K562 (cell line): Measurements from ENCODE around the gene FNDC1. TPM values are rescaled to one million over a fixed set of nuclear protein-coding genes. Genes with fewer than 3 reads are reported as not detected.

Source experiments
- ATAC-seq: fragments of 200-7000 bp; cut with Tn5 transposase; 3 replicates; pipeline ENCODE4 v1.9.1; 2020; ENCODE audit warnings: moderate library complexity
- BruUV-seq: library from RNA; stranded (reverse); fragments of 400-500 nt; replicated peaks from 2 replicates; lab custom pipeline; 2021; lab: Mats Ljungman, UMichigan
- CTCF ChIA-PET: fragments of 300-600 bp; formaldehyde crosslinking; extraction: SDS; loops from one replicate; lab custom pipeline; 2021; ENCODE audit warnings: low intra/inter-chr PET ratio; lab: Yijun Ruan, JAX
- POLR2A ChIA-PET: fragments of 300-600, 350-650 bp; sonication (Branson Sonifier 250); formaldehyde crosslinking; extraction: SDS; loops from one replicate; lab custom pipeline; 2021; ENCODE audit warnings: antibody characterized with exemption, inconsistent platforms; lab: Yijun Ruan, JAX
- DNase-seq, 4 experiments: peaks; one replicate each; pipeline versions ENCODE4 v3.0.0 to v3.0.0-alpha.2; 2011 to 2018; ENCODE audit warnings: low spot score in 3 of 4, mixed read lengths in 3 of 4; ENCODE audit errors: extremely low read depth in 1 of 4
- FAIRE-seq: peaks from 2 replicates; lab custom pipeline; 2011; peaks lifted over from hg19 to GRCh38; lab: Jason Lieb, UNC
- H2AFZ ChIP-seq: 2 replicates; pipeline ENCODE4 v1.6.0; 2011; ENCODE audit warnings: low read depth, low read length, control low read depth, inconsistent platforms
- H3K27ac ChIP-seq: fragments of 200-600 bp; 3 replicates; pipeline ENCODE4 v1.8.0; 2011; ENCODE audit warnings: low read depth, mild to moderate bottlenecking, control low read depth, inconsistent platforms, low read length, moderate library complexity, mixed read lengths; ENCODE audit errors: extremely low read depth
- H3K27me3 ChIP-seq, 2 experiments: fragments of 300-600 bp in 1 of 2; 2 replicates in 1 of 2; 3 replicates in 1 of 2; pipeline versions ENCODE4 v1.6.0 to v1.8.0; 2011; ENCODE audit warnings: inconsistent platforms in 2 of 2, low read length in 2 of 2, mild to moderate bottlenecking in 1 of 2, mixed read lengths in 1 of 2, moderate library complexity in 1 of 2; ENCODE audit not compliant: control insufficient read depth in 2 of 2, insufficient read depth in 2 of 2
- H3K36me3 ChIP-seq: fragments of 300-600 bp; 3 replicates; pipeline ENCODE4 v1.8.0; 2011; ENCODE audit warnings: mild to moderate bottlenecking, low read length, inconsistent platforms; ENCODE audit not compliant: control insufficient read depth, insufficient read depth
- H3K4me1 ChIP-seq, 2 experiments: fragments of 200-600 bp in 1 of 2; replicated peaks in 1 of 2; 2 replicates in 1 of 2; 3 replicates in 1 of 2; pipeline versions ENCODE4 v1.5.1 to v1.8.0; 2011; ENCODE audit warnings: inconsistent platforms in 2 of 2, low read length in 2 of 2, mild to moderate bottlenecking in 1 of 2, mixed read lengths in 1 of 2, moderate library complexity in 1 of 2; ENCODE audit not compliant: control insufficient read depth in 2 of 2, insufficient read depth in 2 of 2
- H3K4me2 ChIP-seq: 2 replicates; pipeline ENCODE4 v1.6.1; 2011; ENCODE audit warnings: low read length, control low read depth, inconsistent platforms, mixed read lengths; ENCODE audit not compliant: insufficient read depth
- H3K4me3 ChIP-seq: fragments of 200-600 bp; sonication (generic), shearing (Covaris generic); 2 replicates; pipeline ENCODE4 v1.5.1; 2016; ENCODE audit warnings: control low read depth, inconsistent platforms
- H3K79me2 ChIP-seq: fragments of 200-600 bp; 3 replicates; pipeline ENCODE4 v1.8.0; 2011; ENCODE audit warnings: low read length, inconsistent platforms; ENCODE audit not compliant: control insufficient read depth, insufficient read depth
- H3K9ac ChIP-seq, 2 experiments: 2 replicates each; pipeline versions ENCODE4 v1.6.0 to v1.6.1; 2011; ENCODE audit warnings: low read depth in 2 of 2, low read length in 2 of 2, control low read depth in 1 of 2, inconsistent platforms in 1 of 2, mild to moderate bottlenecking in 1 of 2, mixed read lengths in 1 of 2; ENCODE audit not compliant: insufficient read depth in 1 of 2
- H3K9me1 ChIP-seq: one replicate; pipeline ENCODE4 v1.6.0; 2011; ENCODE audit warnings: inconsistent platforms, mild to moderate bottlenecking, low read length, moderate library complexity; ENCODE audit not compliant: control insufficient read depth, insufficient read depth
- H3K9me3 ChIP-seq: replicated peaks from 2 replicates; pipeline ENCODE4 v1.5.1; 2011; ENCODE audit warnings: low read depth, low read length, inconsistent platforms; ENCODE audit not compliant: control insufficient read depth, insufficient read depth
- H4K20me1 ChIP-seq: replicated peaks from 2 replicates; pipeline ENCODE4 v1.6.1; 2011; ENCODE audit warnings: low read length, inconsistent platforms, mixed read lengths; ENCODE audit not compliant: control insufficient read depth, insufficient read depth
- CREBBP ChIP-seq: IDR thresholded peaks from one replicate; pipeline ENCODE4 v1.6.1; 2012; ENCODE audit warnings: low read depth, mild to moderate bottlenecking, control low read depth, inconsistent platforms, low read length
- CTCF ChIP-seq, 3 experiments: IDR thresholded peaks in 2 of 3; conservative IDR thresholded peaks in 1 of 3; 2 replicates each; pipeline ENCODE4 v1.5.1; 2011 to 2012; ENCODE audit warnings: low read length in 3 of 3, mild to moderate bottlenecking in 3 of 3, control low read depth in 2 of 3, improper control_type of control experiment in 1 of 3, inconsistent platforms in 1 of 3, low read depth in 1 of 3, mixed read lengths in 1 of 3, moderate library complexity in 1 of 3; ENCODE audit not compliant: insufficient read depth in 2 of 3
- FIP1L1 ChIP-seq: fragments of 200-400 bp; formaldehyde crosslinking; IDR thresholded peaks from 2 replicates; pipeline ENCODE4 v1.6.1; 2018; ENCODE audit warnings: mild to moderate bottlenecking, low read depth, low read length; ENCODE audit not compliant: poor library complexity, severe bottlenecking
- FOXJ3 ChIP-seq: sonication (generic); formaldehyde crosslinking; IDR thresholded peaks from 2 replicates; pipeline ENCODE4 v1.4.0; 2020; ENCODE audit warnings: mild to moderate bottlenecking, missing genetic modification reagents
- MED1 ChIP-seq: sonication (generic); formaldehyde crosslinking; IDR thresholded peaks from 2 replicates; pipeline ENCODE4 v1.8.1; 2023; ENCODE audit warnings: missing genetic modification reagents, borderline replicate concordance
- PHB2 ChIP-seq: fragments of 450-650 bp; IDR thresholded peaks from 2 replicates; pipeline ENCODE4 v1.6.1; 2017; ENCODE audit warnings: low read depth
- POLR3A ChIP-seq: IDR thresholded peaks from 2 replicates; pipeline ENCODE4 v1.6.1; 2011; ENCODE audit warnings: borderline replicate concordance, mild to moderate bottlenecking, moderate library complexity; ENCODE audit not compliant: insufficient read length, insufficient read depth; ENCODE audit errors: extremely low read depth
- SIN3A ChIP-seq, 2 experiments: fragments of 150-350 bp in 1 of 2; IDR thresholded peaks; 2 replicates each; pipeline ENCODE4 v1.6.1; 2011 to 2016; ENCODE audit warnings: borderline replicate concordance in 2 of 2, low read depth in 2 of 2, low read length in 2 of 2, mild to moderate bottlenecking in 2 of 2, moderate library complexity in 2 of 2; ENCODE audit not compliant: control insufficient read depth in 1 of 2
- TFAP4 ChIP-seq: sonication (generic); formaldehyde crosslinking; IDR thresholded peaks from 2 replicates; pipeline ENCODE4 v1.8.0; 2022; ENCODE audit warnings: missing genetic modification reagents, mild to moderate bottlenecking, moderate library complexity, borderline replicate concordance
- TRIM25 ChIP-seq: fragments of 450-650 bp; IDR thresholded peaks from 2 replicates; pipeline ENCODE4 v1.7.0; 2016; ENCODE audit warnings: borderline replicate concordance
- ZFP1 ChIP-seq: fragments of 450-650 bp; formaldehyde crosslinking; IDR thresholded peaks from 2 replicates; pipeline ENCODE4 v1.4.0; 2020; ENCODE audit warnings: mild to moderate bottlenecking, mixed read lengths
- ZNF655 ChIP-seq: fragments of 250-450 bp; sonication (Bioruptor Pico); IDR thresholded peaks from 2 replicates; pipeline ENCODE4 v1.5.0; 2021
- ZNF764 ChIP-seq: fragments of 250-450 bp; sonication (Bioruptor Pico); IDR thresholded peaks from 2 replicates; pipeline ENCODE4 v1.4.0; 2020; ENCODE audit warnings: low read depth, mild to moderate bottlenecking, moderate library complexity
- WGBS: fragments of 100-300 bp; shearing (Covaris generic); methylation state at CpG from one replicate; pipeline ENCODE4 v1.1.6; 2016; ENCODE audit warnings: low coverage, mixed read lengths; ENCODE audit not compliant: insufficient coverage; ENCODE audit errors: missing lambda C conversion rate; 5-methylcytosine and 5-hydroxymethylcytosine counted together
- in situ Hi-C: fragments of 300-500 bp; cut with MboI; formaldehyde crosslinking; loops from 4 replicates; pipeline ENCODE4 v1.15.0; 2018; ENCODE audit warnings: inconsistent platforms, mixed read lengths
- intact Hi-C: fragments of 100-400 bp; cut with micrococcal nuclease; formaldehyde crosslinking; loops from 2 replicates; pipeline ENCODE4 v1.14.2; 2022
- polyA plus RNA-seq, 8 experiments: library from polyadenylated mRNA; depleted of rRNA in 4 of 8; stranded (reverse) in 5 of 8; unstranded in 3 of 8; fragments of >200 nt; fragmentation: Nextera tagmentation in 2 of 8; fragmentation: Illumina TruSeq in 1 of 8; extraction: Ambion mirVana in 2 of 8; extraction: Trizol in 1 of 8; gene quantifications; 2 replicates each; pipeline versions ENCODE4 v1.2.1 to v1.2.3, GENCODE V29; 2011 to 2014; ENCODE audit warnings: inconsistent platforms in 1 of 8, missing spikeins in 1 of 8
- total RNA-seq, 7 experiments: library from RNA; depleted of rRNA in 6 of 7; stranded (reverse); fragments of >200 nt in 6 of 7; fragmentation: Illumina TruSeq in 2 of 7; extraction: Trizol in 2 of 7; gene quantifications; 2 replicates each; pipeline versions ENCODE4 v1.2.1 to v1.2.3, GENCODE V29; 2011 to 2021; ENCODE audit warnings: low replicate concordance in 1 of 7

Gene FNDC1
- total and polyA plus RNA-seq, 9 of the 15 experiments (the other 6 are each of a cell fraction or from before 2014, with no cell fraction given), result not detected

- ChIA-PET CTCF (no interaction called here), POLR2A (no interaction called here)
- peaks cover 0 to 19% of the 10 kb centered on the region in 2 experiments; a peak in 1 of 5 replicates for H3K4me1 ChIP-seq
- intact Hi-C loops (no loop called here), in situ Hi-C loops (no loop called here)
- H3K9ac ChIP-seq, result no peak overlapping the region
- FAIRE-seq, result no peak
- H3K27ac ChIP-seq, result no peak overlapping the region
- peaks cover 42 to 48% of the 10 kb centered on the region in 2 experiments for H3K27me3 ChIP-seq
- H2AFZ ChIP-seq, result no peak overlapping the region
- H3K79me2 ChIP-seq, result no peaks in the 10 kb centered on the region
- no peaks in the 10 kb centered on the region for H3K9me1 ChIP-seq
- ATAC-seq, result peak; percentile 47; the same call in 2 of the 3 replicates
- no TSS peak for BruUV-seq
- H3K4me2 ChIP-seq, result no peak overlapping the region
- no peak overlapping the region for H3K4me3 ChIP-seq
- no peaks in the 10 kb centered on the region; the same call in 1 of the 2 replicates for H4K20me1 ChIP-seq
- 13% methylated on average over 59 of the region's 66 CpGs for WGBS
- H3K36me3 ChIP-seq, result no peaks in the 10 kb centered on the region
- DNase-seq, result peak in 1 of 4 experiments; percentile 10
- no peaks in the 10 kb centered on the region for H3K9me3 ChIP-seq
- TF ChIP-seq POLR3A (no peak), FOXJ3 (CRISPR knock-in tag) (no peak), CTCF (IDR thresholded peaks at IDR 0.05 in 2 of 3, conservative IDR thresholded peaks at IDR 0.05 in 1 of 3; ENCODE audit: insufficient read depth in 2 of 3, low read depth in 1 of 3, low read length in 3 of 3) (0 out of 6 replicates have a peak, but pooled peaks of 1 of the 3 experiments have one; percentile 14), FIP1L1 (no peak), ZNF655 (CRISPR knock-in tag) (no peak), TFAP4 (CRISPR knock-in tag) (no peak), SIN3A (IDR thresholded peaks at IDR 0.05; ENCODE audit: borderline replicate concordance in 2 of 2, control insufficient read depth in 1 of 2, low read depth in 2 of 2, low read length in 2 of 2) (no peak), ZNF764 (no peak), CREBBP (no peak), PHB2 (no peak), MED1 (no peak), TRIM25 (no peak), ZFP1 (CRISPR knock-in tag) (no peak)
Measured at GRCh38 chr6:159233365-159234101, 64.3 kb downstream of the FNDC1 start.
